ENCODE measurements around the gene SBF2.

- TF ChIP-seq POLR2A (IDR thresholded peaks at IDR 0.05), result no peak
- TF ChIP-seq CTCF (IDR thresholded peaks at IDR 0.05), result no peak
Measured at GRCh38 chr11:10064828-10065227, 229.2 kb downstream of the SBF2 start.
